GM13977 (cell line): Measurements from ENCODE around the gene OPCML.

Experiments
- DNase-seq: peaks from one replicate; pipeline ENCODE4 v3.0.0; 2012; ENCODE audit warnings: low spot score
- in situ Hi-C: fragments of 300-500 bp; cut with MboI; formaldehyde crosslinking; loops from one replicate; pipeline ENCODE4 v1.12.0; 2022; ENCODE audit warnings: low sequenced_read_pairs, low pct_unique_long_range_greater_than_20kb, mixed read lengths, inconsistent platforms; ENCODE audit not compliant: unreplicated experiment
- TF ChIP-seq, protein P1 (sequence below): IDR thresholded peaks from 2 replicates; pipeline ENCODE4 v1.5.1; 2012; ENCODE audit warnings: mild to moderate bottlenecking, control low read depth; ENCODE audit not compliant: insufficient read depth; ENCODE audit errors: extremely low read depth, missing control alignments

Gene OPCML

GRCh38 chr11:132493801-132494200, 1038.5 kb downstream of the OPCML start:
- in situ Hi-C loops, result no loop called here
- TF ChIP-seq, protein P1, sequence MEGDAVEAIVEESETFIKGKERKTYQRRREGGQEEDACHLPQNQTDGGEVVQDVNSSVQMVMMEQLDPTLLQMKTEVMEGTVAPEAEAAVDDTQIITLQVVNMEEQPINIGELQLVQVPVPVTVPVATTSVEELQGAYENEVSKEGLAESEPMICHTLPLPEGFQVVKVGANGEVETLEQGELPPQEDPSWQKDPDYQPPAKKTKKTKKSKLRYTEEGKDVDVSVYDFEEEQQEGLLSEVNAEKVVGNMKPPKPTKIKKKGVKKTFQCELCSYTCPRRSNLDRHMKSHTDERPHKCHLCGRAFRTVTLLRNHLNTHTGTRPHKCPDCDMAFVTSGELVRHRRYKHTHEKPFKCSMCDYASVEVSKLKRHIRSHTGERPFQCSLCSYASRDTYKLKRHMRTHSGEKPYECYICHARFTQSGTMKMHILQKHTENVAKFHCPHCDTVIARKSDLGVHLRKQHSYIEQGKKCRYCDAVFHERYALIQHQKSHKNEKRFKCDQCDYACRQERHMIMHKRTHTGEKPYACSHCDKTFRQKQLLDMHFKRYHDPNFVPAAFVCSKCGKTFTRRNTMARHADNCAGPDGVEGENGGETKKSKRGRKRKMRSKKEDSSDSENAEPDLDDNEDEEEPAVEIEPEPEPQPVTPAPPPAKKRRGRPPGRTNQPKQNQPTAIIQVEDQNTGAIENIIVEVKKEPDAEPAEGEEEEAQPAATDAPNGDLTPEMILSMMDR, result no peak
- DNase-seq, result no peak

DNA sequence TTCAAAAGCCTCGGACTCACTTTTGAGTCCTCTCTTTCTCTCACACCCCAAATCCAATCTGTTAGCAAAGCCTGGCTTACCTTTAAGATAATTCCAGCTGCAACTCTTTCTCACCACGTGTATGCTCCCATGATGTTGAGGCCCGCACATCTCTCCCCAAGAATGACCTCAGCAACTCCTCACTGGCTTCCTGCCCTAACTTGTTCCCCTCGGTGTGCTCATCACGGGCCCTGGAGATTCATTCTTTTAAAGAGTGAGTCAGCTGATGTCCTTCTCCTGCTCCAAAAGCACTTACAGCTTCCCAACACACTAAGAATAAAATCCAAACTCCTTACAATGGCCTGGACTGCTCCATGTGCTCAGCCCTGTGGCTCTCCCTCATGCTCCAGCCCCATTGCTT, 1041.3 kb downstream of the OPCML start:
- TF ChIP-seq, protein P1, result no peak
- in situ Hi-C loops, result no loop called here
- DNase-seq, result no peak

DNA sequence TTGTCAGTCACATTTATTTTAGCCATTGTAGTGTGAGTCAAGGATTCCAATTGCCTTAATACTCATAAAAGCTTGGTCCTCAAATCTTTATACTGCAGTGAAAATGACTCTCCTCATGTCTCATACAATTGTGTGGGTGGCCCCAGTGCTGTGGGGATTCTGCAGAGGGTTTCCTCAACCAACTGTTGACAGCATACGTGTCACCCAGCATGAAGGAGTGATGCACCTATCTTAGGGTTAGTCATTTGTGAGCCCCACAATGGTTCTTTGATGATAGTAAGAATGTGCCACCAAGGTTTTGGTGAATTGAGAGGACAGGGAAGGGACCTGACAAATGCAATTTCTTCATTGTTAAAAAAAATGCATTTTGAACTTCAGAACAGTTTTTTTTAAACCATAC, 1046.2 kb downstream of the OPCML start:
- TF ChIP-seq, protein P1, result no peak
- in situ Hi-C loops, result no loop called here
- DNase-seq, result no peak

DNA sequence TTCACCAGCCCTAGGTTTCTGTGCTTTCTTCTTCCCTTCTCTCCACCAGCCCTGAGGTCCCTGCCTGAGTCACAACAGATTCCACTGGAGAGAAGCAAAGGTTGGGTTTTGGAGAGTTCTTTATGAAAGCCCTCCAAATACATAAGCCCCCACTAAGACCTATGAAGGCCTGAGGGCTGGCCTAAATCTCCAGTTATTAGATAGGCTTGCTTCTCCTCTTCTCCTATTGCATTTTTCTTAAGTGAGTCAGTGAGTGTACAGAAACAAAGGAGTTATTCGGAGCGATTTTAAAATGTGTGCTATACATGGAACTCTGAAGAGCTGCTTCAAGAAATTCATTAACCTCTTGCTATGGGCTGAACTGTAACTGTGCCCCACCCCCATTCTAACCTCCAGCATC, 1057.3 kb downstream of the OPCML start:
- no peak for DNase-seq
- in situ Hi-C loops, result no loop called here
- TF ChIP-seq, protein P1, result no peak

DNA sequence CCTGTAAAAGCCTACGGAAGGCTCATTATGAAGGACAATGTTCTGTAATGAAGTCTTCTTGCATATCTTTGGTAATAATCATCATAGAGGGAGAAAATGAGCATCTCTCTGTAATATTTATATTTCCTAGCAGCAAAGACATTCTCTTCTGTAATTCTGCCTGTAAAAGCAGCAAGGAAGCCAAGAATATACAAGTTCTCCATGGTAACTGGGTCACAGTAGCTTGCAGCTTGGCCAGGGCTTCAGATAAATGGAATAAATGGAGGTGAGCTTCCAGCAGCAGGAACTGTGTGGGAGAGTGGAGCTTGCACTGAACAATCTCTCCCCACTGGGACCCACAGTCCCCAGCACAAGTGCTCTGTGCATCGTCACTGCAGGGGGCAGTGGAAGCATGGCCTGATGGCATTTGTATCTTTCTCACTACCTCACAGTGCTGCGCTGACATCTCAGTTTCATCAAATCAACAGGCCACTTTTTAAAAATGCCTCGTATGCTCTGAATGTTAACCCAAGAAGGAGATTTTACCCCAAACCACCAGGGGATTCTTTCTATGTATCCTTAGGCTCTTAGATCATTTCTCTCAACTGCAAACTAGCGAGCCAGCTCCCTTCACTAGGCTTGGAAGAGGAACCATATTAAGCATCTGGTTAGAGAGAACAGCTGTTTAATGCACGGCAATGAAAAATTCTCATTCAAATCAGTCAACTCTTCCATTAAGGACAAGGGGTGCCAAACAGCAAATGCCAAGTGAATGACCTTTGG, 1059.7 kb downstream of the OPCML start:
- TF ChIP-seq, protein P1, result no peak
- in situ Hi-C loops, result no loop called here
- no peak for DNase-seq

GRCh38 chr11:132471466-132471865, 1060.8 kb downstream of the OPCML start:
- TF ChIP-seq, protein P1, result no peak
- DNase-seq, result no peak
- in situ Hi-C loops, result no loop called here

- no peak for DNase-seq
- TF ChIP-seq, protein P1, result no peak
- in situ Hi-C loops, result no loop called here
These were observed 1065.3 kb downstream of the OPCML start for GRCh38 chr11:132466983-132467382.
